GM13977 (cell line): ENCODE results near the gene ADIPOR2.

Source experiments
- DNase-seq: peaks from one replicate; pipeline ENCODE4 v3.0.0; 2012; ENCODE audit warnings: low spot score
- in situ Hi-C: fragments of 300-500 bp; cut with MboI; formaldehyde crosslinking; loops from one replicate; pipeline ENCODE4 v1.12.0; 2022; ENCODE audit warnings: low sequenced_read_pairs, low pct_unique_long_range_greater_than_20kb, mixed read lengths, inconsistent platforms; ENCODE audit not compliant: unreplicated experiment
- TF ChIP-seq, protein P1 (sequence below): IDR thresholded peaks from 2 replicates; pipeline ENCODE4 v1.5.1; 2012; ENCODE audit warnings: mild to moderate bottlenecking, control low read depth; ENCODE audit not compliant: insufficient read depth; ENCODE audit errors: extremely low read depth, missing control alignments

ADIPOR2 gene

DNA sequence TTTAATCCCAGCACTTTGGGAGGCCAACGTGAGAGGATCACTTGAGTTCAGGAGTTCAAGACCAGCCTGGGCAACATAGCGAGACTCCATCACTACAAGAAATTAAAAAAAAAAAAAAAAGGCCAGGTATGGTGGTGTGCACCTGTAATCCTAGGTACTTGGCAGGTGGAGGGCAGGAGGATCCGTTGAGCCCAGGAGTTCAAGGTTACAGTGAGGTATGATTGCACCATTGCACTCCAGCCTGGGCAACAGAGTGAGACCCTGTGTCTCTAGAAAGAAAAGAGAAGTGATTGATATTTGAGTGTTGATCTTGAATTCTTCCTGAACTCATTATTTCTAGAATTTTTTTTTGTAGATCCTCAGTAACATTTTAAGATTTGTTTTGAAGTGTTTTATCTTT lies 59.4 kb downstream of the ADIPOR2 start:
- in situ Hi-C loops = no loop called here
- no peak for DNase-seq
- TF ChIP-seq, protein P1, sequence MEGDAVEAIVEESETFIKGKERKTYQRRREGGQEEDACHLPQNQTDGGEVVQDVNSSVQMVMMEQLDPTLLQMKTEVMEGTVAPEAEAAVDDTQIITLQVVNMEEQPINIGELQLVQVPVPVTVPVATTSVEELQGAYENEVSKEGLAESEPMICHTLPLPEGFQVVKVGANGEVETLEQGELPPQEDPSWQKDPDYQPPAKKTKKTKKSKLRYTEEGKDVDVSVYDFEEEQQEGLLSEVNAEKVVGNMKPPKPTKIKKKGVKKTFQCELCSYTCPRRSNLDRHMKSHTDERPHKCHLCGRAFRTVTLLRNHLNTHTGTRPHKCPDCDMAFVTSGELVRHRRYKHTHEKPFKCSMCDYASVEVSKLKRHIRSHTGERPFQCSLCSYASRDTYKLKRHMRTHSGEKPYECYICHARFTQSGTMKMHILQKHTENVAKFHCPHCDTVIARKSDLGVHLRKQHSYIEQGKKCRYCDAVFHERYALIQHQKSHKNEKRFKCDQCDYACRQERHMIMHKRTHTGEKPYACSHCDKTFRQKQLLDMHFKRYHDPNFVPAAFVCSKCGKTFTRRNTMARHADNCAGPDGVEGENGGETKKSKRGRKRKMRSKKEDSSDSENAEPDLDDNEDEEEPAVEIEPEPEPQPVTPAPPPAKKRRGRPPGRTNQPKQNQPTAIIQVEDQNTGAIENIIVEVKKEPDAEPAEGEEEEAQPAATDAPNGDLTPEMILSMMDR = no peak

DNA sequence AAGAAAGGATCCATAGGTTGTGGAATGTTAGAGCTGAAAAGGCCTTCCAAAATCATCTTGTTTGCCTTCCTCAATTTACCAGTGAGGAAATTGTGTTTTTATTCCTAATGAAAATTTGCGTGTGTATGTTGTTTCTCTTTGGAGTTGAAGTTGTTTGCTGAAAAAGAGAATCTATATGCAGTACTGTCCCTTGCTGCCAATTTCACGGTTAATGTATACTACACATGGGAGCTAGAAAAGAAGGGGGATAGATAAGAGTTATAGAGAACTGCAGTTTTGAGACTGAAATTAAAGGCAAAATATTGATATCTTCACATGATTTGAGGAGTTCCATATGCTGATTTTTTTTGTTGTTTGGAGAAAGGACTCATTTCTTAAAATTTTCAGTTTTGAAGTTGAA lies 67.5 kb downstream of the ADIPOR2 start:
- TF ChIP-seq, protein P1 = no peak
- in situ Hi-C loops = no loop called here
- no peak for DNase-seq

DNA sequence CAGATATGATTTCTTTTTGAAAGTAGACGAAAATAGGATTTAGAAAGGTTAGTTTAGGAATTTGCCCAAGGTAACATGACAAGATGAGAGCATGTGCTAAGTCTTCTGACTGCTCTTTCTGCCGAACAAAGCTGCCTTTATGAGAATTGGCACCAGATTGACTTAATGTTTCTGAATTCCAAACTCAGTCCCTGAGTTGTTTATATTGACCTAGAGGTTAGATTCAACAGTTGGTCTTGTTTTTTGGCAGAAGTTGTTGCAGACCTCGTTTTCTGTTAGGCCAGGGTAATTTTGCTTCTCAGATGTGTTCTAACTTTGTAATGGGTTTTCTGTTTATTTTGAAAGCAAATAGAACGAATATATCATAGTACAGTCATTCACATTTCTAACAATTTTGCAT lies 68.0 kb downstream of the ADIPOR2 start:
- no peak for DNase-seq
- TF ChIP-seq, protein P1 = no peak
- in situ Hi-C loops = no loop called here

DNA sequence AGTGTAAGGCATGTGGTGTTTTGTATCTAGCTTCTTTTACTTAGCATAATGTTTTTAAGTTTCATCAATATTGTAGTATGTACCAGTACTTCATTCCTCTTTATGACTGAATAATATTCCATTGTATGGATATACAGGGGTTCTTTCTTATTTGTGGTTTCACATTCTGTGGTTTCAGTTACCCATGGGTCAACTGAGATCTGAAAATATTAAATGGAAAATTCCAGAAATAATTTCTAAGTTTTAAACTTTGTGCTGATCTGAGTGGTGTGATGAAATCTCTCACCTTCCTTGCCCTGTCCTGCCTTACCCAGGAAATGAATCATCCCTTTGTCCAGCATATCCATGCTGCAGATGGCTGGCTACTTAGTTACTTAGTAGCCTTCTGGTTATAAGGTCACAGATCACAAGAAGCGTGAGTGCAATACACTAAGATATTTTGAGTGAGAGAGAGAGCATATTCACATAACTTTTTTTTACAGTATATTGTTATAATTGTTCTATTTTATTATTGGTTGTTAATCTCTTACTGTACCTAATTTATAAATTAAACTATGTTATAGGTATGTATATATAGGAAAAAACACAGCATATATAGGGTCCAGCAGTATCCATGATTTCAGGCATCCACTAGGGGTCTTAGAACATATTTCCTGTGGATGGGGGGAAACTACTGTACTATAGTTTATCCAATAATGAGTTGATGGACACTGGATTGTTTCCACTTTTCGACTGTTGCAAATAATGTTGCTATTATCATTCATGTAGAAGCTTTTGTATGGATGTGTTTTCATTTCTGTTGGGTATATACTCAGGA lies 69.9 kb downstream of the ADIPOR2 start:
- DNase-seq = no peak
- TF ChIP-seq, protein P1 = no peak
- in situ Hi-C loops = no loop called here

DNA sequence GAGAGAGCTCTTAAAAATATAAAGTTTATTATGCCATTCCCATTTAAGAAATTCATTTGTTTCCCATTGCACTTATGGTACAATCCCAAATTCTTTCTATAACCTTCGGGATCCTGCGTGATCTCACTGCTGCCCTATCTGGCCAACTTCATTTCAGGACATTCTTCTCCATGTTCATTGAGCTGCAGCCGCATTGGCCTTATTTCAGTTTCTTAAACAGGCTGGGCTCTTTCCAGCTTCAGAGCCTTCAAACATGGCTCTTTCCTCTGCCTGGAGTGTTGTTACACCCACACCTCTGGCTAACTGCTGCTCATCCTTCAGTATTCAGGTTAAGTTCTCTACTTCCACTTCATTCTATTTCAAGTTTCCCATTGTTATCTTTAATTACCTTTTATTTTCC lies 71.0 kb downstream of the ADIPOR2 start:
- TF ChIP-seq, protein P1 = no peak
- no peak for DNase-seq

DNA sequence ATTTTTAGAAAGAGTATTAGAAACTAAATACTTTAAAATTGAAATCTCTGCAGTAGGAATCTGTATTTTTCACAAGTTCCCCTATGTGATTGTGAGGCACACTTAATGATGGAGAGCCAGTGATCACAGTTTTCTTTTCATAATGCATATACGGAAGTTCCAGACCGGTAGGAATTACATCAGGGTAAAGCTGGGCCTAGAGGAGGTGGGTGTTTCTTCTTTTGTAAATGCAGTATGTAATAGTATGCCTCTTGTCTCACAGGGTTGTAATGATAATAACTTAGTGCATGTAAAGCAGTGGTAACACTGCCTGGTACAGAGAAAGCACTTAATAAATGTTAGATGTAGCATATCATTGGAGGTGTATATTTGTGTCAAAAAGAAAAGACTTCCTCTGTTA lies 72.3 kb downstream of the ADIPOR2 start:
- no peak for DNase-seq
- TF ChIP-seq, protein P1 = no peak
- in situ Hi-C loops = no loop called here

More for the DNA sequence above, 71.0 kb downstream of the ADIPOR2 start:
- in situ Hi-C loops = no loop called here
